GM10266 (cell line): ENCODE measurements around the gene ATXN1.

Source experiments
- DNase-seq: peaks from one replicate; pipeline ENCODE4 v3.0.0; 2012; ENCODE audit errors: extremely low spot score
- TF ChIP-seq, protein P1 (sequence below): IDR thresholded peaks from 2 replicates; pipeline ENCODE4 v1.5.1; 2012; ENCODE audit warnings: mild to moderate bottlenecking, low read depth; ENCODE audit not compliant: control insufficient read depth, insufficient read depth; ENCODE audit errors: missing control alignments

ATXN1 gene

DNA sequence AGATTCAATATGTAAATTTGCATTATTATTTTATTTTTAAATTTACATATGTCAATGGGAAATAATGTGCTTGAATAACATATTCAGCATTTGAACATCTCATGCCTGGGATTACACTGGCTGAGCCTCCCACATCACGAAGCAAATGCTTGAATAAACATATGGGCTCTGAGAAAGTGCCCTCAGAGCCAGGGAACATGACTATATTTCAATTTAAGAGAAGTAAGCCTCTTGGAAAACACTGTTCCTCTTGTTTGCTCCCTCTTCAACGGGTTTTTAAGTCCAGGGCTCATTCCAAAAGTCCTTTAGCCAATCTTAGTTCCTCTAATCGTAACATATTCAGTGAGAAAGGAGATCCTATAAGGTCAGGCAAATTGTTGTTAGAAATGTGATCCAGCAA lies 400.9 kb downstream of the ATXN1 start:
- TF ChIP-seq, protein P1, sequence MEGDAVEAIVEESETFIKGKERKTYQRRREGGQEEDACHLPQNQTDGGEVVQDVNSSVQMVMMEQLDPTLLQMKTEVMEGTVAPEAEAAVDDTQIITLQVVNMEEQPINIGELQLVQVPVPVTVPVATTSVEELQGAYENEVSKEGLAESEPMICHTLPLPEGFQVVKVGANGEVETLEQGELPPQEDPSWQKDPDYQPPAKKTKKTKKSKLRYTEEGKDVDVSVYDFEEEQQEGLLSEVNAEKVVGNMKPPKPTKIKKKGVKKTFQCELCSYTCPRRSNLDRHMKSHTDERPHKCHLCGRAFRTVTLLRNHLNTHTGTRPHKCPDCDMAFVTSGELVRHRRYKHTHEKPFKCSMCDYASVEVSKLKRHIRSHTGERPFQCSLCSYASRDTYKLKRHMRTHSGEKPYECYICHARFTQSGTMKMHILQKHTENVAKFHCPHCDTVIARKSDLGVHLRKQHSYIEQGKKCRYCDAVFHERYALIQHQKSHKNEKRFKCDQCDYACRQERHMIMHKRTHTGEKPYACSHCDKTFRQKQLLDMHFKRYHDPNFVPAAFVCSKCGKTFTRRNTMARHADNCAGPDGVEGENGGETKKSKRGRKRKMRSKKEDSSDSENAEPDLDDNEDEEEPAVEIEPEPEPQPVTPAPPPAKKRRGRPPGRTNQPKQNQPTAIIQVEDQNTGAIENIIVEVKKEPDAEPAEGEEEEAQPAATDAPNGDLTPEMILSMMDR, result no peak
- no peak for DNase-seq

DNA sequence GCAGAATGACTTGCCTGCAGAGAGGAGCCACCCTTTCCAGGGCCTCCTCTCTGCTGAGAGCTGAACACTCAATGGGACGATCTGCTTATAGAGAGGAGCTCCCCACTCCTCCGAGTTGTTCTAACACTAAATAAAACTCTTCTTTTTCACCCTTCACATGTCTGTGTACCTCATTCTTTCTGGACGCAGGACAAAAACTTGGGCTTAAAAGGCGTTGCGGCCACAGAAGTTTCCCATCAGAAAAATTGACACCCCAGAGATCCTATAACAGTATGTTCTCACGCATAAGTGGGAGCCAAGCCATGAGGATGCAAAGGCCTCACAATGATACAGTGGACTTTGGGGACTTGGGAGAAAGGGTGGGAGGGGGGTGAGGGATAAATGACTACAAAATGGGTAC lies 401.7 kb downstream of the ATXN1 start:
- DNase-seq, result no peak
- TF ChIP-seq, protein P1, result no peak

DNA sequence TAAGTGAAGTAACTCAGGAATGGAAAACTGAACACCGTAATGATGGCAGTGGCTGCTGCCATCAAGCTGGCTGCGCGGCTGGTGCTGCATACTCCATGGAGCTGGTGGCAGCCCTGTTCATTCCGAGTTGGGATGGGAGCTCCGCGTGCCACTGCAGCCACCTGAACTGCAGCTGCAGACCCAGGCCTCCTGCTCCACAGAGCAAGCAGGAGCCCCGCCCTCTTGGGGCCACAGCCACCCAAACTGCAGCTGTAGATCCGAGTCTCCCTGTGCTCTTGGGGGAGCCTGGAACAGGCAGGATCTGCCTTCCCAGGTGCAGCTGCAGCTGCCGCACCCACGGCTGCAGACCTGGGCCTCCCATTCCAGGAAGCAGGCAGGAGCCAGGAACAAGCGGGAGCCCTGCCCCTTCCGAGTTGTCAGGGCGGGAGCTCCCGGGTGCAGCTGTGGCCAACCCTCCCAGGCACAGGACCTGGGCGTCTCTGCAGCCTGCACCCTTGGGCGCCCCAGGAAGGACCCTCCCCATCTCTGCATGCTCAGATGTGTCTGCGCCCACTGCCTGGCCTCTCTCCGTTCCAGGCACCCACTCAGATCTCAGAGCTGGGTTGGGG lies 402.6 kb downstream of the ATXN1 start:
- no peak for DNase-seq
- TF ChIP-seq, protein P1, result no peak

DNA sequence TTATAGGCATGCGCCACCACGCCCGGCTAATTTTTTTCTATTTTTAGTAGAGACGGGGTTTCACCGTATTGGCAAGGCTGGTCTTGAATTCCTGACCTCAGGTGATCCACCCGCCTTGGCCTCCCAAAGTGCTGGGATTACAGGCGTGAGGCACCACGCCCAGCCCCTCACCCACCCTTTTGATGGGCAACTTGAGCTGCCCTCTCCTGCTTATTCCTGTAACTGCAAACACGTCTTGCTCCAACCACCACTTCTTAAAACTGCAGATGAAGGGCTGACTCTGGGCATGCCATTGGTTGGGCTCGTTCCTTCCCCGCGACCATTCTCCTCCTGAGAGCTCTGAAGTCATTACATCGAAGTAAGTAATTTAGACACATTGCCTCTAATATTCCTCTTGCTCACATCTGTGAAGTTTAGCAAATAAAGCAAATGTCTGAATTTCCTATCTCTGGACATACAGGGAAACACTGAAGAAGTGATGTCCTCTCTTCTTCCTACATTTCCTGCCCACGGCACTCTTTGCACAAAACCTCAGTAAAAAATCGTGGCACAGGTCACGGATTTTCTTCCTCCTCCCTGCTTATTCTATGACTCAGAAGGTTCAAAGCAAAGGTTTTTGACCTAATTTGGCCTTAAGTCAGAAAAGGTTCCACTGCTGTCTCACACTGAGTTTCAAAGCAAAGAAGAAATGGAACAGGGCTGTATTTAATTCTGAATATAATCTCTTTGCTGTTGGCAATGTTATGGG lies 405.4 kb downstream of the ATXN1 start:
- TF ChIP-seq, protein P1, result no peak
- no peak for DNase-seq

DNA sequence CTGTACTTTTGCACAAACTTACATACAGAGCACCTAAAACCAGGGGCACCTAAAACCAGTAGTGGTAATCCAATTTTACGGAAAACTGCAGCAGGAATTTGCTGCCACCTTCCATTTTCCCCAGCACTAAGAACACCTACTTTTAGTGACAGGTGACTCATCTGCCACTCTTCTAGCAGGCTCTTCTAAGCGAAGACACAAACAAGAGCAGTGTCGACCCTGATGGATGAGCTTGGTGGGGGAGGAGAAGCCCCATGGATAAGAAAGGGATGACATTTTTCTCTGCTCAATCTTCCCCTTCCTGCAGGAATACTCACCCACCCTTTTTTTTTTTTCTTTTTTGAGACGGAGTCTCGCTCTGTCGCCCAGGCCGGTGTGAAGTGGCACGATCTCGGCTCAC lies 406.0 kb downstream of the ATXN1 start:
- TF ChIP-seq, protein P1, result no peak
- DNase-seq, result no peak

DNA sequence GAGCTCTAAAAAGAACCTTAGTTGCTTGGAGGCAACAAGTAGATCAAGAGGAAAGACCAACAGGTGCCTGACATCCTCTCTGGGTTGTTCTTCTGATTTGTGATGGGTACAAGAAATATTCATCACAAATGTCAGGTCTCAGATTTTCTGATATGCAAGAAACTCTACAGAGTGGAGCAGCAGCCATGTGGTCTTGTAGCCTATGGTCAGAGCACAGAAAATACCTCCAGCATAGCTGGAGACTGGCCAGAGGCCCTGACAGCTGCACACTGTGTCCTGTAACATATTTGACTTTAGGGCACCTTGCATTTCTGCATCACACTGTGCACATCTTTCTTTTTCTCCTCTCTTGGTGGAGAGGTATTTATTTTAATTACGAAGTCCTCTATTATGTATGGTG lies 406.6 kb downstream of the ATXN1 start:
- TF ChIP-seq, protein P1, result no peak
- DNase-seq, result no peak

DNA sequence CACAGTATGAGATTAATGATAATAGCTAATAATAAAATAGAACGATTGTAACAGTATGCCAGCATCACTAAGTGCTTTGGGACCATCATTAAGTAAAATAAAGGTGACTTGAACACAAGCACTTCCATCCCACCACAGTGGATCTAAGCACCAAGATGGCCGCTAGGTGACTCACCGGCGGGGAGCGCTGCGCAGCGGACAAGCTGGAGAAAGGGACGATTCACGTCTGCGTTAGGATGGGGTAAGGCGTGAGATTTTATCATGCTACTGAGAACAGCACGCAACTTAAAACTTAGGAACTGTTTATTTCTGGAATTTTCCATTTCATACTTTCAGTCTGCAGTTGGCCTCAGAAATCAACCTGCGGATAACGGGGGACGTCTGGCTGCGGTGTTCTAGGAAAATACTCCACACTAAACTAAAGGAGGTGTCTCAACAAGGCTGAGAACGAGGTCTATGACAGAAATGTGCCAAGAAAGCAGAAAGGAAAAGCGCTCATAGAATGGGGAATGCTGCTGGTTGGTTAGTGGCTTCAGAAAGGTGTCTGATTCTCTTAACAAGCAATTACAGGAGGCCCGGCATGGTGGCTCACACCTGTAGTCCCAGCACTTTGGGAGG lies 408.3 kb downstream of the ATXN1 start:
- TF ChIP-seq, protein P1, result no peak
- no peak for DNase-seq
